KG1 (cell line): ENCODE results near the gene NRXN3.

Experiments used
- DNase-seq: peaks from one replicate; lab custom pipeline; 2025; lab: John Stamatoyannopoulos, UW

NRXN3 gene

GRCh38 chr14:78829274-78829673, 659.1 kb downstream of the NRXN3 start:
- DNase-seq: no peak

GRCh38 chr14:78834766-78835451, 664.7 kb downstream of the NRXN3 start:
- DNase-seq: no peak

GRCh38 chr14:78835909-78836308, 665.7 kb downstream of the NRXN3 start:
- DNase-seq: no peak

- no peak for DNase-seq
These were observed 666.6 kb downstream of the NRXN3 start for GRCh38 chr14:78836777-78837176.

GRCh38 chr14:78838959-78839358, 668.8 kb downstream of the NRXN3 start:
- no peak for DNase-seq

- no peak for DNase-seq
These were observed 670.7 kb downstream of the NRXN3 start for GRCh38 chr14:78840898-78841297.

- DNase-seq: no peak
These were observed 677.6 kb downstream of the NRXN3 start for GRCh38 chr14:78847801-78848200.

GRCh38 chr14:78848234-78848820, 678.2 kb downstream of the NRXN3 start:
- peak; percentile 6 for DNase-seq

GRCh38 chr14:78849952-78850351, 679.8 kb downstream of the NRXN3 start:
- no peak for DNase-seq

GRCh38 chr14:78851189-78851588, 681.0 kb downstream of the NRXN3 start:
- no peak for DNase-seq

GRCh38 chr14:78852040-78852439, 681.9 kb downstream of the NRXN3 start:
- DNase-seq: no peak

- DNase-seq: no peak
These were observed 687.8 kb downstream of the NRXN3 start for GRCh38 chr14:78857974-78858373.

GRCh38 chr14:78863143-78863542, 693.0 kb downstream of the NRXN3 start:
- DNase-seq: peak; percentile 37

- DNase-seq: no peak
These were observed 702.7 kb downstream of the NRXN3 start for GRCh38 chr14:78872837-78873236.

GRCh38 chr14:78873581-78873980, 703.4 kb downstream of the NRXN3 start:
- DNase-seq: no peak

GRCh38 chr14:78875049-78875448, 704.9 kb downstream of the NRXN3 start:
- DNase-seq: no peak

- no peak for DNase-seq
These were observed 715.7 kb downstream of the NRXN3 start for GRCh38 chr14:78885884-78886283.

GRCh38 chr14:78897443-78897842, 727.3 kb downstream of the NRXN3 start:
- no peak for DNase-seq

- DNase-seq: peak; percentile 2
These were observed 731.9 kb downstream of the NRXN3 start for GRCh38 chr14:78902010-78902623.

GRCh38 chr14:78904094-78904493, 733.9 kb downstream of the NRXN3 start:
- no peak for DNase-seq

GRCh38 chr14:78917462-78917861, 747.3 kb downstream of the NRXN3 start:
- DNase-seq: no peak

GRCh38 chr14:78921856-78922255, 751.7 kb downstream of the NRXN3 start:
- DNase-seq: no peak

- DNase-seq: no peak
These were observed 757.1 kb downstream of the NRXN3 start for GRCh38 chr14:78927261-78927660.

GRCh38 chr14:78933166-78933565, 763.0 kb downstream of the NRXN3 start:
- DNase-seq: no peak
